Stimulated activated naive B cell treated with anti-CD40 and anti-IgM and Interleukin-4, amounts not matched to agents 10 μg/mL and 1 μg/mL and 100 μg/mL, for 72 hours (primary cell): ENCODE measurements around the gene DGKI.
"Not testable (repeated sequence)": the region's sequence is repeated elsewhere in the genome, so short reads cannot be mapped to it uniquely, and the experiment has no call there.

ENCODE experiments used
- ATAC-seq, 2 donors: fragments of 150-1000 bp; cut with Tn5 transposase; replicated peaks; 2 replicates each; pipeline ENCODE4 v1.10.0; 2021; ENCODE audit warnings: moderate library complexity in 1 of 2
- DNase-seq: peaks from one replicate; pipeline ENCODE4 v3.0.0; 2021
- H3K27ac Mint-ChIP-seq: one replicate; pipeline ENCODE4 v1.8.0; 2022; ENCODE audit warnings: mild to moderate bottlenecking, mixed read lengths
- H3K27me3 Mint-ChIP-seq, 2 donors: one replicate each; pipeline ENCODE4 v1.8.0; 2022; ENCODE audit warnings: mixed read lengths in 2 of 2
- H3K36me3 Mint-ChIP-seq, 2 donors: one replicate each; pipeline ENCODE4 v1.8.0; 2022; ENCODE audit warnings: mixed read lengths in 2 of 2, mild to moderate bottlenecking in 1 of 2
- H3K4me1 Mint-ChIP-seq, 2 donors: one replicate each; pipeline ENCODE4 v1.8.0; 2022; ENCODE audit warnings: mixed read lengths in 2 of 2, mild to moderate bottlenecking in 1 of 2
- H3K4me3 Mint-ChIP-seq, 2 donors: one replicate each; pipeline ENCODE4 v1.8.0; 2022; ENCODE audit warnings: mild to moderate bottlenecking in 2 of 2, mixed read lengths in 2 of 2, moderate library complexity in 1 of 2
- H3K9me3 Mint-ChIP-seq, 2 donors: one replicate each; pipeline ENCODE4 v1.8.0; 2022; ENCODE audit warnings: mixed read lengths in 2 of 2, mild to moderate bottlenecking in 1 of 2

DGKI gene

DNA sequence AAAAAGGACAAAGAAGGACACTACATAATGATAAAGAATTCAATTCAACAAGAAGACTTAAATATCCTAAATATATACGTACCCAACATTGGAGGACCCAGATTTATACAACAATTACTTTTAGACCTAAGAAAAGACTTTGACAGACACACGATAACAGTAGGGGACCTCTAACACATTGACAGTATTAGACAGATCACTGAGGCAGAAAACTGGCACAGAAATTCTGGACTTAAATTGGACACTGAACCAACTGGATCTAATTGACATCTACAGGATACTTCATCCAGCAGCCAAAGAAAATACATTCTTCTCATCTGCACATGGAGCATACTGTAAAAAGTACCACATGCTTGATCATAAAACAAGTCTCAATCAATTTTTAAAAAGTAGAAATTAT is 103.8 kb downstream of the DGKI start:
- ATAC-seq (no peak), DNase-seq (no peak)
- Mint-ChIP-seq H3K36me3 (no peaks in the 10 kb centered on the region), H3K9me3 (peaks cover 6 to 9% of the 10 kb centered on the region in 2 donors), H3K4me1 (no peaks in the 10 kb centered on the region), H3K27me3 (peaks cover 8 to 11% of the 10 kb centered on the region in 2 donors), H3K4me3 (no peak overlapping the region), H3K27ac (no peak overlapping the region)

DNA sequence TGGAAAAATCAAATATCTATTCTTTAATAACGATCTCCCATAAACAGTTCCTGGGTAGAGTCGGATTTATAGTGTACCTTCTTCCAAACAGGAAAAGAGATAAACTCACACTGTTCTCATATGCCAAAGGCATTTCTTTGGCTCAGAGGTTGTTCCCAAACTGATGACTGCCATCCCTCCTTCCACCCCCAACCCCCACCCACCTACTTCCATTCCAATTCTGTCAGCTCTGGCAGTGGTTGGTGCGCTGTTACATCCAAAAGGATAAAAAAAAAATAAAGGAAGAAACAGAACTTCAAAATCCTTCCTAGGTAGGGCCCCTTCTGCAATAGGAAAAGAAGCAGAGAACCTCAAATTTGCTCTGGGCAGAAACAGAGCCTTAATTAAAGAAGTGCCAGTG is 104.7 kb downstream of the DGKI start:
- H3K4me1 Mint-ChIP-seq = no peaks in the 10 kb centered on the region
- H3K9me3 Mint-ChIP-seq = peaks cover 6 to 9% of the 10 kb centered on the region in 2 donors
- no peaks in the 10 kb centered on the region for H3K36me3 Mint-ChIP-seq
- no peak overlapping the region for H3K4me3 Mint-ChIP-seq
- no peak for DNase-seq
- H3K27ac Mint-ChIP-seq = no peak overlapping the region
- ATAC-seq = no peak
- peaks cover 8 to 11% of the 10 kb centered on the region in 2 donors for H3K27me3 Mint-ChIP-seq

GRCh38 chr7:137741443-137741842 is 105.3 kb downstream of the DGKI start:
- no peaks in the 10 kb centered on the region for H3K36me3 Mint-ChIP-seq
- peaks cover 8 to 11% of the 10 kb centered on the region in 2 donors for H3K27me3 Mint-ChIP-seq
- no peak overlapping the region for H3K27ac Mint-ChIP-seq
- no peak for ATAC-seq
- H3K4me3 Mint-ChIP-seq = no peak overlapping the region
- no peak for DNase-seq
- H3K4me1 Mint-ChIP-seq = no peaks in the 10 kb centered on the region
- peaks cover 6 to 9% of the 10 kb centered on the region in 2 donors for H3K9me3 Mint-ChIP-seq

- ATAC-seq = no peak
- no peak for DNase-seq
- no peaks in the 10 kb centered on the region for H3K4me1 Mint-ChIP-seq
- no peaks in the 10 kb centered on the region for H3K36me3 Mint-ChIP-seq
- H3K27me3 Mint-ChIP-seq = peaks cover 0 to 15% of the 10 kb centered on the region in 2 donors
- peaks cover 0 to 2% of the 10 kb centered on the region in 2 donors for H3K9me3 Mint-ChIP-seq
- no peak overlapping the region for H3K27ac Mint-ChIP-seq
- H3K4me3 Mint-ChIP-seq = no peak overlapping the region
Observed at GRCh38 chr7:137734221-137734620, 112.6 kb downstream of the DGKI start.

GRCh38 chr7:137732168-137732567 is 114.6 kb downstream of the DGKI start:
- ATAC-seq = no peak
- no peak for DNase-seq
- Mint-ChIP-seq H3K27me3 (peaks cover 0 to 10% of the 10 kb centered on the region in 2 donors), H3K4me3 (no peak overlapping the region), H3K36me3 (no peaks in the 10 kb centered on the region), H3K27ac (no peak overlapping the region), H3K9me3 (peaks cover 0 to 2% of the 10 kb centered on the region in 2 donors), H3K4me1 (no peaks in the 10 kb centered on the region)

DNA sequence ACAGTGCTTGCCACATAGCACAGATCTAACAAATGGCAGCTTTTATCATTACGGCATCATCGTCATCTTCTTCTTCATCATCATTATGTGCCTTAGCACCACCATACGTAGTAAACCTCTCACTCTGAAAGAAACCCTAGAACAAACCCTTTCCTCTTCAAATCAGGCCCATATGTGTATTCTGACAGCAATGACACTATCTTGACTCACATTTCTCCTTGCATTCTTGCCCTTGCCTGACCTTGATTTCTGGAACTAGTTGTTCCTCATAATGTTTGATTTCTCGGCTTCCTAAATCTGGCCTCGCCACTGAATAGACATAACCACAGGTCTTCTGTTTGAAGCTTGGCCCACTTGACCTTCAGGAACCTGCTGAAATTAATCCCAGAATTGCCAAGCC is 115.3 kb downstream of the DGKI start:
- Mint-ChIP-seq H3K4me1 (no peaks in the 10 kb centered on the region), H3K4me3 (no peak overlapping the region), H3K27ac (no peak overlapping the region), H3K9me3 (peaks cover 0 to 2% of the 10 kb centered on the region in 2 donors), H3K27me3 (peaks cover 0 to 10% of the 10 kb centered on the region in 2 donors), H3K36me3 (no peaks in the 10 kb centered on the region)
- ATAC-seq (no peak), DNase-seq (no peak)

- H3K4me1 Mint-ChIP-seq = no peaks in the 10 kb centered on the region
Observed at GRCh38 chr7:137728426-137728825, 118.3 kb downstream of the DGKI start.

GRCh38 chr7:137727413-137727812 is 119.4 kb downstream of the DGKI start:
- H3K36me3 Mint-ChIP-seq = no peaks in the 10 kb centered on the region
- no peak for DNase-seq
- H3K27me3 Mint-ChIP-seq = peaks cover 0 to 4% of the 10 kb centered on the region in 2 donors
- no peaks in the 10 kb centered on the region for H3K4me1 Mint-ChIP-seq
- no peak overlapping the region for H3K27ac Mint-ChIP-seq
- ATAC-seq = no peak
- no peaks in the 10 kb centered on the region for H3K9me3 Mint-ChIP-seq
- H3K4me3 Mint-ChIP-seq = no peak overlapping the region

More at GRCh38 chr7:137728426-137728825, 118.3 kb downstream of the DGKI start:
- H3K9me3 Mint-ChIP-seq = peaks cover 0 to 2% of the 10 kb centered on the region in 2 donors
- DNase-seq (no peak), ATAC-seq (no peak)
- no peaks in the 10 kb centered on the region for H3K36me3 Mint-ChIP-seq
- H3K27ac Mint-ChIP-seq = no peak overlapping the region
- no peak overlapping the region for H3K4me3 Mint-ChIP-seq
- peaks cover 0 to 8% of the 10 kb centered on the region in 2 donors for H3K27me3 Mint-ChIP-seq

GRCh38 chr7:137718355-137718754 is 128.4 kb downstream of the DGKI start:
- Mint-ChIP-seq H3K27ac (no peak overlapping the region), H3K36me3 (no peaks in the 10 kb centered on the region), H3K27me3 (peaks cover 5 to 12% of the 10 kb centered on the region in 2 donors), H3K4me1 (no peaks in the 10 kb centered on the region), H3K4me3 (no peak overlapping the region), H3K9me3 (no peaks in the 10 kb centered on the region)
- DNase-seq (no peak), ATAC-seq (no peak)

- no peaks in the 10 kb centered on the region for H3K4me1 Mint-ChIP-seq
- H3K27me3 Mint-ChIP-seq = peaks cover 5 to 12% of the 10 kb centered on the region in 2 donors
- H3K27ac Mint-ChIP-seq = no peak overlapping the region
- no peaks in the 10 kb centered on the region for H3K9me3 Mint-ChIP-seq
- no peak overlapping the region for H3K4me3 Mint-ChIP-seq
- H3K36me3 Mint-ChIP-seq = no peaks in the 10 kb centered on the region
- no peak for DNase-seq
- ATAC-seq = no peak
Observed at GRCh38 chr7:137717811-137718271, 128.9 kb downstream of the DGKI start.

DNA sequence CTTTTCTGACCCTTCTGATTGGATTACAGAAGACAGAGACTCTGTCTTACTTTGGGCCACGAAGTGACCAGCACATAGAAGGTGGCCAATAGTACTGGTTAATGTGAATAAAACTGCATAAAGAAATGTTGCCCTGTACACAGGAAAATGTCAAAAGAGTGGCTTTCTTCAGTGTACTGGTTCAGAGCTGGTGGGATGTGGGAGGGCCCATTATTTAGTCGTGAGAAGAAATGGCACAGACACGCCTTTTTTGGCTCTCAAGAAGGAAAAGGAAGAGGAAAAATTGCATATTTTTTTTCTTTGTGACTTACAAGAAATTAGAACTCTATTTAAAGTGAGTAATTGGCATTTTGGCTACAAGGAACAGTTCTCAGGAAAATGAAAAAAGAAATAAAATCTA is 129.7 kb downstream of the DGKI start:
- no peak overlapping the region for H3K4me3 Mint-ChIP-seq

GRCh38 chr7:137716061-137716460 is 130.7 kb downstream of the DGKI start:
- peaks cover 5 to 7% of the 10 kb centered on the region in 2 donors for H3K27me3 Mint-ChIP-seq
- no peaks in the 10 kb centered on the region for H3K9me3 Mint-ChIP-seq
- H3K27ac Mint-ChIP-seq = no peak overlapping the region
- ATAC-seq (no peak), DNase-seq (no peak)
- no peaks in the 10 kb centered on the region for H3K36me3 Mint-ChIP-seq
- H3K4me1 Mint-ChIP-seq = no peaks in the 10 kb centered on the region
- no peak overlapping the region for H3K4me3 Mint-ChIP-seq

More for the DNA sequence above, 129.7 kb downstream of the DGKI start:
- DNase-seq (no peak), ATAC-seq (no peak)
- no peaks in the 10 kb centered on the region for H3K9me3 Mint-ChIP-seq
- peaks cover 5 to 12% of the 10 kb centered on the region in 2 donors for H3K27me3 Mint-ChIP-seq
- no peaks in the 10 kb centered on the region for H3K4me1 Mint-ChIP-seq
- H3K36me3 Mint-ChIP-seq = no peaks in the 10 kb centered on the region
- no peak overlapping the region for H3K27ac Mint-ChIP-seq

DNA sequence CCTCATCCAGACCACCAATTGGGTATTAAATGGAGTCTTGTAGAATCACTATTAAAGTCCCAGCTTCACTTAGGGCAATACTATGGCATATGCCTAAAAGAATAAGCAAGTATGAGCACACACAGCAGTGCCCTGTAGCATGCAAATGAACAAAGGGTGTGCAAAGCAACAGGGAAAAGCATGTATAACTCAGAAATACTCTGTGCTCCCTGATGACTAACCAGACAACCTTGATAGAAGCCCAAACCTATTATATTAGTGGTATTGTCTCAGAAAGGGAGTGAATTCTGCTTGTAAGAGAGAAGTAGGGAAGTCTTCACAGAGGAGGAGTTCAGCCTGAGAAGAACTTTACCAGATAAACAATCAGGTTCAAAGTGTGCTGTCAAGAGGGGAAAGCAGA is 131.2 kb downstream of the DGKI start:
- DNase-seq = no peak
- no peak overlapping the region for H3K4me3 Mint-ChIP-seq
- H3K27me3 Mint-ChIP-seq = peaks cover 5 to 7% of the 10 kb centered on the region in 2 donors
- H3K27ac Mint-ChIP-seq = no peak overlapping the region
- ATAC-seq = no peak
- H3K36me3 Mint-ChIP-seq = no peaks in the 10 kb centered on the region
- H3K9me3 Mint-ChIP-seq = no peaks in the 10 kb centered on the region
- no peaks in the 10 kb centered on the region for H3K4me1 Mint-ChIP-seq

GRCh38 chr7:137715121-137715520 is 131.7 kb downstream of the DGKI start:
- DNase-seq (no peak), ATAC-seq (no peak)
- Mint-ChIP-seq H3K36me3 (no peaks in the 10 kb centered on the region), H3K4me3 (no peak overlapping the region), H3K27ac (no peak overlapping the region), H3K4me1 (no peaks in the 10 kb centered on the region), H3K27me3 (peaks cover 5 to 7% of the 10 kb centered on the region in 2 donors), H3K9me3 (no peaks in the 10 kb centered on the region)

- H3K9me3 Mint-ChIP-seq = peaks cover 13 to 16% of the 10 kb centered on the region in 2 donors
- DNase-seq, H3K27ac Mint-ChIP-seq, H3K4me3 Mint-ChIP-seq, ATAC-seq, H3K36me3 Mint-ChIP-seq, H3K27me3 Mint-ChIP-seq, H3K4me1 Mint-ChIP-seq: not testable (repeated sequence)
Observed at GRCh38 chr7:137706330-137706729, 140.4 kb downstream of the DGKI start.

GRCh38 chr7:137704723-137705122 is 142.1 kb downstream of the DGKI start:
- Mint-ChIP-seq H3K27ac (no peak overlapping the region), H3K9me3 (peaks cover 13 to 16% of the 10 kb centered on the region in 2 donors), H3K4me3 (no peak overlapping the region), H3K4me1 (no peaks in the 10 kb centered on the region), H3K27me3 (peaks cover 3 to 4% of the 10 kb centered on the region in 2 donors), H3K36me3 (peaks cover 3 to 4% of the 10 kb centered on the region in 2 donors)
- ATAC-seq = no peak
- DNase-seq = no peak
